Smooth muscle cell of the brain vasculature (primary cell): Measurements from ENCODE around the gene EEF1A1.
"Not testable (repeated sequence)": the region's sequence is repeated elsewhere in the genome, so short reads cannot be mapped to it uniquely, and the experiment has no call there.

ENCODE experiments used
- DNase-seq: peaks from one replicate; pipeline ENCODE4 v3.0.0-alpha.2; 2012; ENCODE audit warnings: low read depth, low spot score

The EEF1A1 gene

GRCh38 chr6:73520688-73521350 lies at the start of gene EEF1A1:
Gene EEF1A1 (minus strand): TSS chr6:73521032. CDS start chr6:73520026, 1,006 bp downstream.
- DNase-seq = peak; percentile 100

GRCh38 chr6:73569121-73569520 lies 48.3 kb upstream of the EEF1A1 start:
- no peak for DNase-seq

- DNase-seq = no peak
These were observed 46.2 kb upstream of the EEF1A1 start for GRCh38 chr6:73566954-73567591.

GRCh38 chr6:73566486-73566871 lies 45.6 kb upstream of the EEF1A1 start:
- DNase-seq = not testable (repeated sequence)

GRCh38 chr6:73565767-73566485 lies 45.1 kb upstream of the EEF1A1 start:
- no peak for DNase-seq

- no peak for DNase-seq
These were observed 43.9 kb upstream of the EEF1A1 start for GRCh38 chr6:73564578-73565345.

GRCh38 chr6:73562558-73562957 lies 41.7 kb upstream of the EEF1A1 start:
- DNase-seq = no peak

- DNase-seq = no peak
These were observed 40.1 kb upstream of the EEF1A1 start for GRCh38 chr6:73560853-73561407.

GRCh38 chr6:73560182-73560732 lies 39.4 kb upstream of the EEF1A1 start:
- no peak for DNase-seq

GRCh38 chr6:73559399-73559794 lies 38.6 kb upstream of the EEF1A1 start:
- DNase-seq = not testable (repeated sequence)

GRCh38 chr6:73558624-73559398 lies 38.0 kb upstream of the EEF1A1 start:
- DNase-seq = no peak

GRCh38 chr6:73556836-73557235 lies 36.0 kb upstream of the EEF1A1 start:
- no peak for DNase-seq

- not testable (repeated sequence) for DNase-seq
These were observed 34.6 kb upstream of the EEF1A1 start for GRCh38 chr6:73555380-73555949.

GRCh38 chr6:73551115-73551514 lies 30.3 kb upstream of the EEF1A1 start:
- DNase-seq = not testable (repeated sequence)

GRCh38 chr6:73548458-73549446 lies 27.9 kb upstream of the EEF1A1 start:
- no peak for DNase-seq

GRCh38 chr6:73547036-73547435 lies 26.2 kb upstream of the EEF1A1 start:
- DNase-seq = no peak

- no peak for DNase-seq
These were observed 22.1 kb upstream of the EEF1A1 start for GRCh38 chr6:73542891-73543290.

- DNase-seq = not testable (repeated sequence)
These were observed 21.6 kb upstream of the EEF1A1 start for GRCh38 chr6:73542481-73542880.
